NB4 (cell line): Measurements from ENCODE around the gene ATP1A4.

Experiments used
- MYC ChIP-seq: IDR thresholded peaks from 2 replicates; pipeline ENCODE4 v1.6.1; 2011; ENCODE audit warnings: low read depth, low read length
- POLR2A ChIP-seq: IDR thresholded peaks from 2 replicates; pipeline ENCODE4 v1.6.1; 2011; ENCODE audit warnings: mild to moderate bottlenecking; ENCODE audit not compliant: insufficient read length; ENCODE audit errors: extremely low read depth
- TF ChIP-seq, protein P1 (sequence below): IDR thresholded peaks from one replicate; pipeline ENCODE4 v1.5.1; 2012; ENCODE audit warnings: low read depth, low read length
- TF ChIP-seq, protein P2 (sequence below): IDR thresholded peaks from 2 replicates; pipeline ENCODE4 v1.6.1; 2011; ENCODE audit warnings: low read depth, low read length

DNA sequence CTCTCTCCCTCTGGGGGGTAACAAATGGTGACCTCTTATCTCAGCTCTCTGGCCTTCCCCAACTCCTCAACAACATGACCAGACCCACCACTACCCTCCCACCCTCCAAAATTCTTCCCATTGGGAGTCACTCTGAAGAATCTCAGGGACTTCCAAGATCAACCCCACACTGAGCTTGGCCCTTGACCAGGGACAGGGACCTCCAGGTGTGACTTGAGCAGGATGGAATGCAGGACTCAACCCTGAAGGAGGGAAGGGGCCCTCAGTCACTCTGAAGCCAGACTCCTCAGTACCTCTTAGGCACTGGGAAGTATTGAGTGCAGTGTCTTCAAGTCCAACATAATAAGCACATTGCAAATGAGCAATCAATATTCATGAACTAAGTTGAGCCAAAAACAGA, 40.8 kb downstream of the ATP1A4 start:
- TF ChIP-seq POLR2A (no peak), MYC (no peak)
- TF ChIP-seq, protein P1, sequence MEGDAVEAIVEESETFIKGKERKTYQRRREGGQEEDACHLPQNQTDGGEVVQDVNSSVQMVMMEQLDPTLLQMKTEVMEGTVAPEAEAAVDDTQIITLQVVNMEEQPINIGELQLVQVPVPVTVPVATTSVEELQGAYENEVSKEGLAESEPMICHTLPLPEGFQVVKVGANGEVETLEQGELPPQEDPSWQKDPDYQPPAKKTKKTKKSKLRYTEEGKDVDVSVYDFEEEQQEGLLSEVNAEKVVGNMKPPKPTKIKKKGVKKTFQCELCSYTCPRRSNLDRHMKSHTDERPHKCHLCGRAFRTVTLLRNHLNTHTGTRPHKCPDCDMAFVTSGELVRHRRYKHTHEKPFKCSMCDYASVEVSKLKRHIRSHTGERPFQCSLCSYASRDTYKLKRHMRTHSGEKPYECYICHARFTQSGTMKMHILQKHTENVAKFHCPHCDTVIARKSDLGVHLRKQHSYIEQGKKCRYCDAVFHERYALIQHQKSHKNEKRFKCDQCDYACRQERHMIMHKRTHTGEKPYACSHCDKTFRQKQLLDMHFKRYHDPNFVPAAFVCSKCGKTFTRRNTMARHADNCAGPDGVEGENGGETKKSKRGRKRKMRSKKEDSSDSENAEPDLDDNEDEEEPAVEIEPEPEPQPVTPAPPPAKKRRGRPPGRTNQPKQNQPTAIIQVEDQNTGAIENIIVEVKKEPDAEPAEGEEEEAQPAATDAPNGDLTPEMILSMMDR, result no peak
- TF ChIP-seq, protein P2, sequence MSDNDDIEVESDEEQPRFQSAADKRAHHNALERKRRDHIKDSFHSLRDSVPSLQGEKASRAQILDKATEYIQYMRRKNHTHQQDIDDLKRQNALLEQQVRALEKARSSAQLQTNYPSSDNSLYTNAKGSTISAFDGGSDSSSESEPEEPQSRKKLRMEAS, result no peak
